HG02642 (cell line): ENCODE measurements around the gene C1QL1.

Experiments
- ATAC-seq: cut with Tn5 transposase; IDR thresholded peaks from one replicate; pipeline ENCODE4 v1.9.1; 2021; ENCODE audit warnings: mild to moderate bottlenecking; ENCODE audit not compliant: unreplicated experiment, poor library complexity

The C1QL1 gene

DNA sequence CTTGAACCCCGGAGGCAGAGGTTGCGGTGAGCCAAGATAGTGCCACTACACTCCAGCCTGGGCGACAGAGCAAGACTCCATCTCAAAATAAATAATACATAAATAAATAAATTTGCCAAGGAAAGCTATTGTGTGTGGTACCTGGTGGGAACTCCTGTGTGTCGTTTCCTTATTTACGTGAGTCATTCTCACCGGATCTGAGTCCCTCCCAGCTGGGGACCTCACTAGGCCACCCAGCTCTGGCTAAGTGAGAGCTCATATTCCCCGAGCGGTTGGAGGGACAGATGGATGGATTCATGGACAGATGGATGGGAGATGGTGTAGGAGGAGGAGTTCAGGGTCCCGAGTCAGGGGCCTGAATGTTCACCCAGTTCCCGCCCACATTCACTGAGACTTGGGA is 22.9 kb upstream of the C1QL1 start:
- ATAC-seq: no peak

DNA sequence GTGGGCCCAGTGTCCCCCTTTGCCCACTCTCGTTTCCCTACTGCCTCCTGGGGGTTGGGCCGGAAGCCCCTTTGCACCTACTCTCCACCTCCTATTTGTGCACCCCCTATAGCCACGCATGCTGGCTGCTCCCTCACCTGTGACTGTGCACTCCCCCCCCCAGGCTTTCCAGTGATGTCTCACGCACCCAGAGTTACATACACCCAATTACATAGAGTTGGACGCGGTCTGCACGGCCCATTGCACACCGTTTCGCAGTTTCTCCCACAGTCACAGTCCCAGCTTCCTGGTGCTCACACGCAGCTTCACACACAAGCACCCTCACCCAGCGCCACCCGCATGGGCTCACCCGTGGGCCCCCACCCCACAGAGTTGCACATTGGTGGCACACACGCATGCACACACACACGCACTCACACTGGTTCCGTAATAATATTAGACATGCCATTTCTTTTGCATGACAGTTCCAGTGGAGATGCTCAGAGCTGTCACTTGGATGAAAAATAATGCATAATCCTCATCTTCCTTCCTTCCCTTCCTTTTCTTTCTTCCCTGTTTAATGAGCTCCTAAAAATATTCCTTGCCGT is 21.5 kb upstream of the C1QL1 start:
- no peak for ATAC-seq

- no peak for ATAC-seq
Measured at GRCh38 chr17:44988044-44988942, 20.2 kb upstream of the C1QL1 start.

GRCh38 chr17:44983563-44983962 is 15.5 kb upstream of the C1QL1 start:
- ATAC-seq: no peak

DNA sequence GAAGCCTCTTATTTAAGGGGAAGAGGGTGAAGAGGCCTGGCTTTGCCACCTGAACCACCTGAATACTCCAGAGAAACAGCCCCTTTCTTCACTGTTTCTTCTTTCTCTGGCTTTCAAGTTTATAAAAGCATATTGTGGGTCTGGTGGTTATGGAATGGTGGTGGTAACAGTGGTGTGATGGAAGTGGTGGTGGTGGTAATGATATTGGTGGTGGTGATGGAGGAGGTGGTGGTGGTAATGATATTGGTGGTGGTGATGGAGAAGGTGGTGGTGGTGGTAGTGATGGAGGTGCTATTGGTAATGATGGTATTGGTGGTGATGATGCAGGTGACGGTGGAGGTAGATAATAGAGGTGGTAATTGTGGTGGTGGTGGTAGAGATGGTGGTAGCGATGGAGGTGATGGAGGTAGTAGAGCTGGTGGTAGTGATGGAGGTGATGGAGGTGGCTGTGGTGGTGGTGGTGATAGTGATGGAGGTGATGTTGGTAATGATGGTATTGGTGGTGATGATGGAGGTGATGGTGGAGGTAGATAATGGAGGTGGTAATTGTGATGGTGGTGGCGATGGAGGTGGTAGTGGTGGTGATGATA is 14.1 kb upstream of the C1QL1 start:
- no peak for ATAC-seq

DNA sequence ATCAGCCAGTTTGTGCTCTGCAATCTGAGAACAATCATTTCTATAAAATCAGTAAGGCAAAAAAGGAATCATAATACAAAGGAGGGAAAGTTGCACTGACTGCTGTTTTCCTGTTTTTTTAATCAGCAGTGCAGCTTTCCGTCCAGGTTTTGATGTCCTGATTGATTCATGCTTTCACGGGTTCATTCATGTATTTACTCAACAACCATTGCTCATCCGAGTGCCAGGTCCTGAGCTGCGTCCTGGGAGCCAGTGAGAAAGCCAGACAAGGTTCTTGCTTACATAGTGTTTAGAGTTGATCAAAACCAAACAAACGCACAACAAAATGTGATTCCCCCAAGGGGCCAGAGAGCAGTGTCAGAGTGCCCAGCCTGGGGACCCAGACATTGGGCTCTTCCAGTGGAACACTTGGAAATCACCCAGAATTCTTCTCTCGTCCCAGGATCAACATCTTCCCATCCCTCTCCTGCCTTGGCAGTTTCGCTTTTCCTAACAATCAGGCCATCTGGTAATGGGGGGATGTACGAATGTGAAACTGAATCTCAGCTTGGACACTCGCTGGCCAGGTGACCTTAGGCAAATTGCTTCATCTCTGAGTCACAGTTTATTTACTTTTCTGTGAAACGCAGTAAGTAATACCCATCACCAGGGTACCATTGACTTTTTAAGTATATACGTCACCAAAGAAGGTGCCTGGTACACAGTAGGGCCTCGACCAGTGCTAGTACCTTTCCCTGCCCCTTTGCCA is 13.3 kb upstream of the C1QL1 start:
- no peak for ATAC-seq

DNA sequence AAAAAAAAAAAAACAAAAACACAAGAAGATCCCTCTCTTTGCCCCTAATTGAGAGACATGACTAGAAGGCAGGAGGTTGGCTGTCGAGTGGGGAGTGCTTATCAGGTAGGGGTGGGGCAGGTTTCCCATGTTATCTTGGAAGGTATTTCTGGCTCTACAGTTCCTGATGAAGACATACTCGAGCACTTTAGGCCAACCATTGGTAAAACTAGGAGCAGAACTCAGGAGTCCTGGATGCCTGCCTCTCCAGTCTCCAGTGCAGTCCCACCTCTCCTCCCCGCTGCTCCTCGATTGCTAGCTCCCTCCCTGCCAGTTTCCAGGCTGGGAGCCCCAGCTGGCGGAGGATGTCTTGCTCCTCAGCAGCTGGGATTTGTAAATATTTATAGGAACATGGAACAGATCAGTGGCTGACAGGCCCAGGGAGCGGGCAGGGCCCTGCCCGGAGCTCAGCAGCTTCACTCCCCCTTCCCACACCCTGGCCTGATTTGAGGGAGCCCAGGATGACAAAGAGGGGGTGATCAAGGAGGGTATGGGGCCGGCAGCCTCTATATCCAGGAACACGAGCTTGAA is 11.4 kb upstream of the C1QL1 start:
- no peak for ATAC-seq

- ATAC-seq: no peak
Measured at GRCh38 chr17:44978807-44979206, 10.7 kb upstream of the C1QL1 start.

DNA sequence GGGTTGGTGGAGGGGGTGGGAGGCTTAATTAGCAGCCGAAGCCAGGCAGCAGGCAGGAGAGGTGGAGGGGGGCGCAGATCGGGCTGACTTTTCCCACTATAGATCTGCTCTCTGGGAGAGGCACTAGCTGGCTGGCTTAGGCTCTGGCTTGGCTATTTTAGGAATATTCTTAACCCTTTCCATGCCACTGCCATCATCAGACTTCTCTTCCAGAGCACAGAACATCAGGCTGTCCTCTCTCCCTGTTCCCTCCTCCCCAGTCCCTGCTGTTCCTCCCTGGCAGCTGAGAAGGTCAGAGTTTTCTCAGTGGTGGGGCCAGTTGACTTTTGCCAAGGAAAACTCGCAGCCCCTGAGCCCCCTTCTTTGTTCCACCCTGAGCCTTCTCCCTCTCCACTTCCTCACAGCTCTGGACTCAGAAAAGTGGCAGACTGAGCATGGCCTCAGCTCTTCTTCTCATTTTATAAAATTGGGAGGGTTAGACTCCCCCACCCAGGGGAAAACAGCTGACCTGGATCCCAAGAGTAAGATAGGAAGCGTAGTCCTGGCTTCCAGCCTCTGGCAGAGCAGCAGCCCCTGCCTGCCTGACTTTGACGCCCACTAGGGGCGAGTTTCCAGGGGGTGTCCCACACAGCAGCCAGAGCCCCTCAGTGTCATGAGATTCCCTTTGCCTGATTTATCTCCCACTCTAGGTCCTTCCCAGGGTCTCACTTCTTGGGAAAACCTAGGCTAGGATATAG is 9.9 kb upstream of the C1QL1 start:
- ATAC-seq: no peak

DNA sequence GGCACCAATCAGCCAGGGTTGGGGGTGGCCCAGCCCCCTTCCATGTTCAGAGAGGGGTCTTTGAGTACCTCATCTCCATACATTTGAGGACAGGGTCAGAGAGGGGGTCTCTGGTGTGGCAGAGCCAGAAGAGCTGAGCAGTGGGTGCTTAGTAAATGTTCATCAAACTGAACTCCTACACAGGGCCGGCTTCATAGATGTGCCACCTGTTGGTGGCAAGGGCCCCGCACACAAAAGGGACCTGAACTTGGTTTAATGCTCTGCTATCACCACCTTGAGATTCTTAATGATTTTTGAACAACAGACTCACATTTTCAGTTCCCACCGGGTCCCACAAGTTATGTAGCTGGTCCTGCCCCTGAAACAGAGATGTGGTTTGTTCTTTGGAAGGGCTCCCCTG is 9.0 kb upstream of the C1QL1 start:
- ATAC-seq: no peak

DNA sequence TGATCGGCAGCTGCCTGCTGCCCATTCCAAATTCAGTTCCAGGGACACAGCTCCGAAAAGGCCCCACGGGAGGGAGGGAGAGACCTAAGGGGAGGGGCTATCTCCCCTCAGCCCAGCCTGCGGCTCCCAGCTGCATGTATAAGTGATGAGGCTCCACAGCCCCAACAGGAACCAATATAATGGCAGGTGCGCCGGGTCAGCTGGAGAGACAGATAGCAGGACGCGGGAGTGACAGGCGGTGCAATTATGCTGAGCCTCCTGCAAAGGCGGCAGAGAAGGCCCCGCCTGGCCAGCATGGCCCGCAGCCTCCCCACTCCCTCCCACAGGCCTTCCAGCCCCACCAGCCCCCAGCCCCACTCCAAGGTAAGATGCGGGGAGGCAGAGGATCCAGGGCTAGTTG is 8.1 kb upstream of the C1QL1 start:
- no peak for ATAC-seq

DNA sequence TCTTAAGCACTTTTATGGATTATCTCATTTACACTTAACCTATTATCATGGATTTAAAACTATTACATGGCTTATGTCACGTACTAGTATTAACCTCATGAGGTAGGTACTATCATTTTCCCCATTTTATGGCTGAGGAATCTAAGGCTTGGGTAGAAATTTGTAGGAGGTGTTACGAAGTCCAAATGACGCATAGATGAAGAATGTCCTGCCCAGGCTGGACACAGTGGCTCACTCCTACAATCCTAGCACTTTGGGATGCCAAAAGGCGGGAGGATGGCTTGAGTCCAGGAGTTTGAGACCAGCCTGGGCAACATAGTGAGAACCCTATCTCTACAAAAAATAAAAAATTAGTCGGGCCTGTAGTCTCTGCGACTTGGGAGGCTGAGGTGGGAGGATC is 4.8 kb upstream of the C1QL1 start:
- ATAC-seq: no peak

GRCh38 chr17:44971776-44972483 is 3.8 kb upstream of the C1QL1 start:
- no peak for ATAC-seq

- no peak for ATAC-seq
Measured at GRCh38 chr17:44970136-44970741, 2.1 kb upstream of the C1QL1 start.

DNA sequence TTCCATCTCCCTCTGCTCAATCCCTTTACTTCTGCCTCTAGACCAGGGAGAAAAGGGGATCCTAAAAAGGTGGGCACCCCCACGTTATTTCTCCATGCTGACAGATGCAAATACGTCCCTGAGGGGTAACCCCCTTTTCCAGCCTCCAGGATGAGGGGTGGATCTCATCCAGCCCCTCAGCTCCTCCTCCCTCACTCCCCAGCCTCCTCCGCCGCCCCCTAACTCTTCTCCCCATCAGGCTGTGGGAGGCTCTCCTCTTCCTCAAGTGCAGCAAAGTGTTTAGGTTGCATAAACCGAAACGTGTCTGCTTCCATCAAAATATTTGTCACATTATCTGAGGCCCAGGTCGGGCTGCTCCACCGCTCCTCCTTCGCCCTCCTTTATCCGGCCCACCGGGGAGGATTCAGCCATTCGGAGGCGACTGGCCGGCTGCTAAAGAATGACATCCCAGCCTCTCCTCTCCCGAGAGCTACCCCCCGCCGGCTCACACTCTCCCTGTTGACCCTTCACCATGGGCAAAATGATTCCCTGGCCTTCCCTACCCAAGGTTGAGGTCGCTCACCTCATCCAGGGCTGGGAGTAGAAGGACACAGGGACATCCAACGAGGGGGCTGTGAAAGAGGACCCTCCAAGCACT is 1.2 kb upstream of the C1QL1 start:
- no peak for ATAC-seq

- ATAC-seq: peak; percentile 18
Measured at GRCh38 chr17:44967907-44968224, 237 bp downstream of the C1QL1 start.

DNA sequence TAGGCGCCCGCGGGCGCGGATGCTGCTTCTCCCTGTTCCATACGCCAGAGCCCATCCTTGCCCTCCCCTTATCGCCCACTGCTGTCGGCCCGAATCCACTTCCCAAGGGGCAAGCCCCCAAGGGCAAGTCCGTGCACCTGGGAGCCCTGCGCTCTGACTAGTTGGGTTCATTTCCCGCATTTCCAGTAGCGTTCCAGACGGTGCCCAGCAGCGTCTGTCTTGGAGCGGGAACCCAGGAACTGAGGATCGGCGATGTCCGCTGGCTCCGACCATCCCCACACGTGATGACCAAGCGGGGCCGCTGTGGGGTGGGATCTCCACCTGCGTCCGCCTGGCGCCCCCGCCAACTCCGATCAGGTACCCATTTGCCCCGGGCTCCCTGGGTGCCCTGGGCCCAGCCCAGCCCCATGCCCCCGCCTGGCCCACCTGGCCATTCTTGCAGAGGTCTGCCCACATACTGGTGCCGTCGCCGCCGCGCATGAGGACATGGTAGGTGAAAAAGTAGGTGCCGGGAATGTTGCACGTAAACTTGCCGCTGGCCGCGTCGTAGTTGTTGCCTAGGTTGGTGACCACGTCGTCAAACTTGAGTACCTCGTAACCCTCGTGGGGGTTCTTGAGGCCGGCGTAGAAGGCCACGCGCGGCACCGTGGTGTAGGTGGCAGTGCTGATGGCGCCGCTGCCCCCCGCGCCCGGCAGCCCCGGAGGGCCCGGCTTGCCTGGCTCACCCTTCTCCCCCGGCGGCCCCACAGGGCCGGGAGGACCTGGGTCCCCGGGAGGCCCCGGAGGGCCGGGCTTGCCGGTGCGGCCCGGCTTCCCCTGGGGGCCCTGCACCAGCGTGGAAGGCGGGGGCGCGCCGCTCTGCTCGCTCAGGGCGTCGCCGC is 837 bp downstream of the C1QL1 start:
- ATAC-seq: no peak
